DMS 273 treated with DMSO at 0.1 percent for 48 hours (cell line): ENCODE results near the gene SMAD3.
"Not testable (repeated sequence)": the region's sequence is repeated elsewhere in the genome, so short reads cannot be mapped to it uniquely, and the experiment has no call there.

Experiments used
- DNase-seq: peaks from one replicate; lab custom pipeline; 2025; lab: John Stamatoyannopoulos, UW

Gene SMAD3

DNA sequence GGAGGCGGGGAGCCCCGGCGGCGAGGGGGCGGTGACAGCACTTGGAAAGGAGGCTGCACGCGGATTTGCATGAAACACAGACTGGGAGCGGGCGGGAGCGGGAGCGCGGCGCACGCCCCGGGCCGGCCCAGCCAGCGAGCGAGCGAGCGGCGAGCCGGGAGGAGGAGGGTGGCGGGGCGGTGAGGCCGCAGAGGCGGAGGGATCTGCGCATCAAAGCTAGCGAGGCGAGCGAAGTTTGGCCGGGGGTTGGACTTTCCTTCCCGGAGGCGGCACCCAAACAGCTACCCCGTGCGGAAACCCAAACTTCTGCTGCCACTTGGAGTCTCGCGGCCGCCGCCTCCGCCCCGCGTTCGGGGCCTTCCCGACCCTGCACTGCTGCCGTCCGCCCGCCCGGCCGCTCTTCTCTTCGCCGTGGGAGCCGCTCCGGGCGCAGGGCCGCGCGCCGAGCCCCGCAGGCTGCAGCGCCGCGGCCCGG lies at the start of gene SMAD3:
Gene SMAD3, plus strand, starts transcription at position 72 of the 475 bp plus-strand sequence. CDS start 553 bp downstream, outside the sequence.
- DNase-seq = peak; percentile 52

DNA sequence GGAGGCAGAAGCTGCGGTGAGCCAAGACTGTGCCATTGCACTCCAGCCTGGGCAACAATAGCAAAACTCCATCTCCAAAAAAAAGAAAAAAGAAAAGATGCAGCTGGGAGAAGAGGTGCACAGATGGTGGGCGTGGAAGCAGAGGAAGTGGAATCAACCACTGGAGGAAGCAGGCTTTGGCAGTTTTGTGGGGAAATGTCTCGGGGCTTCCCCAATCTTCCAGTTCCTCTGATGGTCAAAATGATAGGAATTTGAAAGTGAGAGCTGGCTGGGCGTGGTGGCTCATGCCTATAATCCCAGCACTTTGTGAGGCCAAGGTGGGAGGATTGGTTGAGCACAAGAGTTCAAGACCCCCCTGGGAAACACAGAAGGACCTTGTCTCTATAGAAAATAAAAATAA lies 48.1 kb upstream of the SMAD3 start:
- DNase-seq = no peak

DNA sequence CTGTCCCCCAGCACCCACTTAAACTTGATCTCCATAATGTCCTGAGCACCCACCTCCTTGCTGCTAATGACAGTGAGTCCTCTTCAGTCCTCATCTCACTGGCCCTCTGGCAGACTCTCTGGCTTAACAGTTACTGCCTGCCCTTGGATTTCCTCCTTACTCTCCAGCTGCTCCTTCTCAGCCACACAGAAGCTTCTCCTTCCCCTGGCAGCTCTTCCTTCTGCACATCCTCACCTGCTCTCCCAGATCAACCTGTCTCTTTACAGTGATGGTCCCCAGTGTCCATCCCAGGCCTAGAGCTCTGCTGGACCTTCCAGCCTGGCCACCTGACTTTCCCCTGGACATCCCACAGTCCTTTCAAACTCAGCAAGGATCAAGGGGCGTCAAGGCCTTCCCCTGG lies 47.4 kb upstream of the SMAD3 start:
- DNase-seq = no peak

DNA sequence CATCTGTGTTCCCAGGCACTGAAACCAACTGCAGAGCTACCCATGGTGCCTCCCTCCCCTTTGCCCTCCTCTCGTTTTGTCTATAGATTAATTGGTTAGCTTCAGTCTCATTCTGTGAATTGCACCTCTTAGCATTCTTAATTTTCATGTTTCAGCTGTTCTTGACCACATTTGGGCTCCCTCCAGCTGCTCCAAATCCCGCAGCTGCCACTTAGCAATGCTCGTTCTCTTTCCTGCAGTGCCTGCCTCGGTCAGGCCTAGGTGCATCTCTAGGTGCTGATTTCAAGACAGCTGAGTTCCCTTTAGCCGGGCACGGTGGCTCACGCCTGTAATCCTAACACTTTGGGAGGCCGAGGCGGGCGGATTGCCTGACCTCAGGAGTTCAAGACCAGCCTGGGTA lies 47.0 kb upstream of the SMAD3 start:
- no peak for DNase-seq

DNA sequence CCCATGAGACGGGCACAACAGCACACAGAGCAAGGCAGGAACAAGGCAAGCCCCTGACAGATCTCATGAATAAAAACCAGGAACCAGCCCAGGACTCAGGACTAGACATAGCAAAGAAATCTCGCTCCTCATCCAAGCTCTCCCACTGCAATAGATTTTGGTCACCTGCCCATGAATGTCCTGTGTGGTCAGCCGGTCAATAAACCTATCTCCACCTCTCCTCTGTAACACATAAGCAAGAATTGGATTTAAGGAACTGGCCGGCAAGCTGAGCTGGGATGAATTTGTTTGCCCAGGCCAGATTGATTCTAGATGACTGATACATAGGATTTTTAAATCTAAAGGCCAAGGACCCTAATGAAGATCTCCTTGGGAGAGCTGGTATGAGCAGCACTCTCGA lies 46.3 kb upstream of the SMAD3 start:
- no peak for DNase-seq

DNA sequence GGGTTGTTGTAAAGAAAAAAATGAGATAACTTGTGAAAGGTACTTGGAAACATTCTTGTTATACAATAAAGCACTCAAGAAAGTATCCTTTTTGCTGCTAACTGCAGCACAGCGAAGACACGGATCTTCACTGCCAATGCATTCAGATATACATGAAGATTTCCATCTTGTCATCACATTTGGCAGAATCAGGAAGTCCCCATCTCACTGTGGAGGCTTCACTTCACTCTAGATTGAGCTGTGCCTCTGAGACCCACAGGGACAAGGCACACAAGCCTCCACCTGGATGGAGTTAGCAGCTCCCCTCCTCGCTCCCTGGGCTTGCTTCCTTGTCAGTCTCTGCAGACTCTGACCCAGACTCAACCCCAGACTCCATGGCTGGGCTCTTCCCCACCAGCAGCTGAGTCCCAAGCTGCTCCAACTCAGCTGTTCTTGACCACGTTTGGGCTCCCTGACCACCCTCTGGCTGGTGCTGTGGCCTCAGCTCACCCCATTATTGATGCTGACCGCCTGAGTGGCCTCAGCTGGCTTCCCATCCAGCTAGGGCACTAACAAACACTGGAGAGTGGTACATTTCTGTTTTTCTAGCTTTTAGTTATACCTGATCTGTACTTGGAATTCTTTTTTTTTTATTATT lies 45.4 kb upstream of the SMAD3 start:
- no peak for DNase-seq

DNA sequence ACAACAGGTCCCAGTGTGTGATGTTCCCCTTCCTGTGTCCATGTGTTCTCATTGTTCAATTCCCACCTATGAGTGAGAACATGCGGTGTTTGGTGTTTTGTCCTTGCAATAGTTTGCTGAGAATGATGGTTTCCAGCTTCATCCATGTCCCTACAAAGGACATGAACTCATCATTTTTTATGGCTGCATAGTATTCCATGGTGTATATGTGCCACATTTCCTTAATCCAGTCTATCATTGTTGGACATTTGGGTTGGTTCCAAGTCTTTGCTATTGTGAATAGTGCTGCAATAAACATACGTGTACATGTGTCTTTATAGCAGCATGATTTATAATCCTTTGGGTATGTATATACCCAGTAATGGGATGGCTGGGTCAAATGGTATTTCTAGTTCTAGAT lies 44.7 kb upstream of the SMAD3 start:
- DNase-seq = not testable (repeated sequence)

DNA sequence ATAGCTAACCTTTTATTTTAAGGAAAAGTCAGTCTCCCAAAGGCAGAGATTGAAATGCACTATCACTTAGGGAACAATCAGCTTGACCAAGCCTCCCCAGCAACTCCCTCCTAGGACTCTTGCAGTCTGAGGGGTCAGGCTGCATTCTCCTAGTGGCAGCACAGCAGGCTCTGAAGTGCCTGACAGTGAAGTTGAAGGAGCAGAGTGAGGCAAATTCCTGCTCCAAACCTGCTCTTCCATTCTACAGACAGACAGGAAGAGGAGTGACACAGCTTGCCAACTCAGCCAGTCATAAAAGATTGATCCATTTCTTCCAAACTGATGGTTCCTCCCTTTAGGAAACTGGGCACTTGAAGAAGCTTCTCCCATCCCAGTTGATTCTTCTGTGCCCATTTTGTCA lies 43.9 kb upstream of the SMAD3 start:
- DNase-seq = no peak

DNA sequence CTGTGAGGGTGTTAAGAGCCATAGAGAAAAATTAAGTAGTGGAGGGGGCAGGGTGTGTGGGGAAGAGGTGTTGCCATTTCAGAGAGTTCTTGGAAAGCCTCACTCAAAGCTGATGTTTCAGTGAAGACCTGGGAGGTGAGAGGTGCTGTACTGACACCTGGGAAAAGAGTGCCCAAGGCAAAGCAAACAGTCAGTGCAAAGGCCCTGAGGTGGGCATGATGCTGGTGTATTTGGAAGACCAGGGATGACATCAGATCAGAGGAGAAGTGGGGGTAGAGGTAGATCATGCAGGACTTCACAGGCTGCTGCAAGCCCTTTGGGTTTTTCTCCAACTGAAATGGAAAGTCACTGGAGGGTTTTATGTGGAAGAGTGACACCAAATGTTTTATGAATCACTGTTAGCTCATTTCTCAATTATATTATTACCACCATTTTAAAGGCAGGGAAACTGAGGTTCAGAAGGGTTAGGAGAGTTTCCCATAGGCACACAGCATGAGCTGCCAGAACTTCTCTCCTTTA lies 42.8 kb upstream of the SMAD3 start:
- no peak for DNase-seq

DNA sequence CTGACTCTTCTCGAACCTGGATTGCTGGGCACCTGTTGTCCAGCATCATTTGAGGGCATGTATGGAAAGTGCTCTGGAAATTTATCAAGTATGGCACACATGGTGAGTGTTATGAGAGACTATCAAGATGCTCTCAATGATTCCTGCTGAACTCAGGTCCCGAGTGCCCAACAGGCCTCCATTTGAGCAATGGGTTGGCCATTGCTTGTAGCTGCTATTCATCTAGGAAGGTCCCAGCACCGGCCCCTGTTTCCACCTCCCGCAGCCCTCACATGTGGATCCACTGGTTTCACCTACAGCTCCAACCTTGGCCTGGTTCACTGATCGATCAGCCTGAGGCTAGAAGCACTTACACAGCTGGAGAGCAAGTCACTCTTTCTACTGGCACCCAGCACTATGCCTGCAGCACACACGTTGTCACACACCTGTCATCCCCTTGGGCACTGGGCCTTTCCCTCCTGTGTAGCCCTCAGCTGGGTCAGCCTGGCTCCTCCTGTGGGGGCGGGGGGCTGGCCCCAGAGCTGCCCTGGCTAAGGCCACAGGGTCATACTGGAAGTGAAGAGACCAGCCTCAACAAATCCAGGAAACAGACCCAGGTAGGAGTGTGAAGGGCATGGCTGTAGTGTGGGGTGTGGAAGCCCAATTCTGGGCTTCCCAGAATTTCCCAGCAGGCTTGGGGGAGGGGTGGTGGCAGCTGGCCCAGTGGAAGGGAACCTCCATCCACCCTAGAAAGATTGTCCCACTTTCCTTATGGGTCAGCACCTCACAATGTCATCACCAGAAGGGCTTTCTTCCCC lies 41.7 kb upstream of the SMAD3 start:
- no peak for DNase-seq

DNA sequence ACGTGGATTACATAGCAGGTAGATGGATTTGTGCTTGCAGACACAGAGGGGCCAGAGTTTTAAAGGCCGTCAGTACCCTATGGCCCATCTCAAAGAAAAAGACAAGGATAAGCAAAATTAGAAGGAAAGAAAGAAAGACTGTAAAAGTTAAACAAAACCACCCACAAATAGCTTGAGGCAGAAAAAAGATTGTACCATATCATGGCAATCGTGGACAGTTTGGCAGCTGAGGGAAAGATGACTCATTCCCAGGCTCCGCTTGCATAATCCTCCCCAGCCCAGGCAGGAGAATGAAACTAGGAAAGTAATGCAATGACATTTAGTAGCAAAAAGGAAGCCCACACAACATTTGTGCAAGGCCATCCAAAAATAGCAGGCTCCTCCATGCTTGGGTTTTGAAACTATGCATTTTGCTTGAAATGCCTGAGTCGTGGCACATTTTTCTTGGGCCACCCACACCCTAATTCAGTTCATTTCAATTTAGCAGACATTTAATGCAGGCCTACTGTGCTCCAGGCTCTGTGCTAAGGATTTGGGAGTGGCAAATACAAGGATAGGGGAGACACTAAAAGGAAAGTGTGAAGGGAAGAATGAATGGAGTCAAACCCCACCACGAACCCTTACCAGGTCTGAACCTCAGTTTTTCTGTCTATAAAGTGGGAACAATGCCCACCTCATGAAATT lies 40.9 kb upstream of the SMAD3 start:
- no peak for DNase-seq

DNA sequence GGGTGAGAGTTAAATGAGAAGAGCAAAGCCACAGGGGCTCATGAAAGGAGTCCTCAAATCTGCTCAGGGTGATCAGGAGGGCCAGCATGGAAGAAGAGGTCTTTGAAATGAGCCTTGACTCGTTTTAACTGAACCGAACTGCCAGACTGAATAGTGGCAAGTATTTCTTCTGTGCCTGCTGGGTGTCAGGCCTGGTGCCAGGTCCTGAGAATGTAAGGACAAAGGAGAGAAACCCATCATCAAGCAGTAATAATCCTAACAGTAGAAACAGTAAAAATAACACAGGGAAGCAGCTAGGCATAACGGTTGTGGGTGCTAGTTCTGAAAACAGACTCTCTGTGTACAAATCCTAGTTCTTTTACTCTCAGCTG lies 40.4 kb upstream of the SMAD3 start:
- DNase-seq = no peak

DNA sequence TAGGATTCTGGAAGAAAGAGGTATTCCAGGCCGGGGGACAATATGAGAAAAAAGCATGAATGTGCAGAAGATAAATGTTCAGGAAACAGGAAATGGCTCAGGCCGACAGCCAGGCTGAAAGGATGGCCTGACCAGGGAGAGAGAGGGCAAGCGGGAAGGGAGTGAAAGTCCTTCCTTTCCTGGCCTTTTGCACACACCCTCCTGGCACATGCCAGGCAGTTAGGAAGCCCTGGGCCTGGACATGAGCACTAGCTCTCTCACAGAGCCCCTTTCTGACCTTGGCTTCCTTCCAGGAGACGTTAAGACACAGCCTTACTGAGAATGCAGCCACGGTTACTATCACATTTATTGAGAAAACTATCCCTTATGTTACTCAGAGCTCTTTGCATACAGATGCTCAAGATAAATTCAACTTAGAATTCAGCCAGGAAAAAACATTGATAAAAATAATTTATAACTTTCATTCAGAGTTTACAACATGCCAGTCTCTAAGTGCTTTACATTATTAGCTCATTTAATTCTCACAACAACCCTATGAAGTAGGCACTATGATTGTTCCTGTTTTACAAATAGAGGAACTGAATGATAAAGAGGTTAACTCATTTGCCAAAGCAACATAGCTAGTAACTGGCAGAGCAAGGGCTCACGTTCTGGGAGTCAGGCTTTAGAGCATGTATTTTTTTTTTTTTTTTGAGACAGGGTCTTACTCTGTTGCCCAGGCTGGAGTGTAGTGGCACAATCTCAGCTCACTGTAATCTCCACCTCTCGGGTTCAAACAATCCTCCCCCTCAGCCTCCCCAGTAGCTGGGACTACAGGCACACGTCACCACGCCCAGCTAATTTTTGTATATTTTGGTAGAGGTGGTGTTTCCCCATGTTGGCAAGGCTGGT lies 39.4 kb upstream of the SMAD3 start:
- no peak for DNase-seq

DNA sequence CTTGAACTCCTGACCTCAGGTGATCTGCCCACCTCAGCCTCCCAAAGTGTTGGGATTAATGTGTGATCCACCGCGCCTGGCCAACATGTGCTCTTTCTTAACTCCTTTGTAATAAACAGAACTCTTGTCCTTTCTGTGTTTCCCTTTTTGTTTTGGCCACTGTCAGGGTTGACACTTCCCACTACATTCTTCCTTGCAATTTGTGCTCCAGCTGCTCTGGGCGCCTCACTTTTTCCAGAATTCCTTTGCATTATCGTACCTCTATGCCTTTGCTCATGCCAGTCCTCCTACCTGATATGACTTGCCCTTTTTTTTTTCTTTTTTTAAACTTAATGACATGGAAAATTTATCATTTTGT lies 38.8 kb upstream of the SMAD3 start:
- no peak for DNase-seq

DNA sequence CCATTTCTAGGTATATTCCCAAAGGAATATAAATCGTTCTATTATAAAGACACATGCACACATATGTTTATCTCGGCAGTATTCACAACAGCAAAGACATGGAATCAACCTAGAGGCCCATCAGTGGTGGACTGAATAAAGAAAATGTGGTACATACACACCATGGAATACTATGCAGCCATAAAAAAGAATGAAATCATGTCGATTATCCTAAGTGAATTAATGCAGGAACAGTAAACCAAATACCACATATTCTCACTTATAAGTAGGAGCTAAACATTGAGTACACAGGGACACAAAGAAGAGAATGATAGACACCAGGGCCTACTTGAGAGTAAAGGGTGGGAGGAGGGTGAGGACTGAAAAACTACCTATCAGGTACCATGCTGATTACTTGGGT lies 37.0 kb upstream of the SMAD3 start:
- not testable (repeated sequence) for DNase-seq

DNA sequence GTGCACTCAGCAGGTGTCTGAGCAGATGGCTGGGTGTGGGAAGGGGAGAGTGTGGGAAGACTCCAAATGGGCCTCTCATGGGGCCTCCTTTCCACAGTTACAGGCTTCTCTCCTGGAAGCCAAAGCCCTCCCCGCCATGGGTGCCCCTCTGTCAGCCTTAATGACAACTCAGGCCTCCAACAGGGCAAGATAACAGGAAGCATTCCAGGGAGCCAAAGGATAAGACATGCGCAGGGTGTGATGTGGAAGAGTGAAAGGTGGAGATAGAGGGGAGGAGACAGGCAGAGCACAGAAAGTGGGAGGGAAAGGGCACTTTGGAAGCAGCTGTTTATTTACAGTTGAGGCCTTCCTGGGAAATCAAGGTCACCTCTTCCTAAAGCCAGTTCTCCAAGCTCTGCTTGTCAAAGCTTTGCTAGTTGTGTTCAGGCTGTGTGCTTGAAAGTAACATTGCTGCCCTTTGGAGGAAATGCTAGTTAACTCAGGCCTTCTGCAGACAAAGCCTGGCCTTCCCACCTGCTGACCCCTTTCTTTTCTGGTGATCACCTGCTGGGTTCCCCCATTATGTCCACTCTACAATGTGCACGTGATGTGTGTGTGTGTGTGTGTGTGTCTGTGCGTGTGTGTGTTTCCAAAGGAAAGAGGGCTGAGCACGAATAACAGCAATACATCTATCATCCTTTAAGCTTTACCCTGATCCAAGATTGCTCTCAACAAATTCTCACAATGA lies 35.2 kb upstream of the SMAD3 start:
- DNase-seq = no peak

DNA sequence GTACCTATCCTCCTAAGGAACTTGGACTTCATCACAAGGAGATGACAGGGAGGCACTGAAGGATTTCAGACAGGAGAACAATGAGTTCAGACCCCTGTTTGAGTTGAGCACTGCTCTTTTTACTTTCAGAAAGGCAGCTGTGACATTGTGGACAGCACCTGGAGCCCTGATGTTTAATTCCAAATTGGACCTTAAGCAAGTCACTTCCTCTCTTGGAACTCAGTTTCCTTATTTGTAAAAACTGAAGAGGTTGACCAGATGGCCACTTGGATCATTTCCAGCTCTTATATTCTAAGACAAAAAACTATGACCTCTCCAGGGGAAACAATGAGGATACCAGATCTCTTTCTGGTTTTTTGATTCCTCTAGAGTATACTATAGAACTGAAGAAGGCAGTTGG lies 34.1 kb upstream of the SMAD3 start:
- DNase-seq = no peak

DNA sequence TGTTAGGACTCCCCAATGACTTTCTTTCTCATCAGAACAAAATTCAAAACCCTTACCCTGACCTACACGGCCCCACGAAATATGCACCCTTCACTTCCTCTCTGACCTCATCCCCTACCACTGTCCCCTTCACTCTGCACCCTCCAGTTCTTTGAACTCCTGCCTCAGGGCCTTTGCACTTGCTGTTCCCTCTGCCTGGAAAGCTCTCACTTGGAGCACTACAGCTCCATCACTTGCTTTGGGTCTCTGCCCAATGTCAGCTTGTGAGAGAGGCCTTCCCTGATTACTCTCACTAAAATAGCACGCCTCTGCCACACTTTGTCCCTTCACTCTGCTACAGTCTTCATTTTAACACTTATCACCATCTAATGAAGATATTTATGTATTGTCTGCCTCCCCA lies 32.8 kb upstream of the SMAD3 start:
- no peak for DNase-seq

DNA sequence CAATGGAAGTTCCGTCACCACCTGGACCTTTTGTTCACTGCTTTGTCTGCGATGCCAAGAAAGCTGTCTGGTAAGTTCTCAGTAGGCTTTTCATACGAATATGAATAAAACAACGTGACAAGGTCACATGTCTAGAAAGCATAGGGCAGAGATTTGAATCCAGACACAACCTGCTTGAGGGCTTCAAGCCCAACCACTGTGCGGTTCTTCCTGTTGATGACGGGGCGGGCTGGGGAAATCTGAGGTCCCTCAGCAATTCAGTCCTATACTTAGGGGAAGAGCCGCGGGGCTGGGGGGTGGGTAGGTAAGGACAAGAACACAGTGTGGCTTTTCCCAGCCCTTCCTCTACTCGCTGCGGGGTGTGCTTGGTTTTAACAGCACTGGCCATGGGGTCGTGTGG lies 32.4 kb upstream of the SMAD3 start:
- DNase-seq = no peak

DNA sequence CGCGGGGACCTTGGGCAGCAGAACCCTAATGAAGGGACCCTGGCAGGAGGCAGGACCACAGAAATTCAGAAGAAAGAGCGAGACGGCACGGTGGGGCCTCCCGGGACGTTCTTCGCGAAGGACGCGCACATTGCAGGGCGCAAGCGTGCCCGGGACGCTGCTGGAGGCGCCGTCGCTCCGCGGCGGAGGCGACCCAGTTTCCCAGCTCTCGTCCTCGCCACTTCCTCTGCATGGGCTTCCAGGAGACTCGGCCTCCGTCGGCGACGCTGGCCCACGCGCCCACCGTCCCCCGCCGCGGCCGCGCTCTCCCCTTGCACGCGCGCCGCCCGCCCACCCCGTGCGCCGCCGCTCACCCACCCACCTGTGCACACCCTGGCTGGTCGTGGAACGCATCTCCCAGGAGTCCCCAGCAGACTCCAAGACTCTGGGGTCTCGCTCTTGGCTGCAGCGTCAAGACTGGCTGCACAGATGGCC lies 31.8 kb upstream of the SMAD3 start:
- DNase-seq = no peak

DNA sequence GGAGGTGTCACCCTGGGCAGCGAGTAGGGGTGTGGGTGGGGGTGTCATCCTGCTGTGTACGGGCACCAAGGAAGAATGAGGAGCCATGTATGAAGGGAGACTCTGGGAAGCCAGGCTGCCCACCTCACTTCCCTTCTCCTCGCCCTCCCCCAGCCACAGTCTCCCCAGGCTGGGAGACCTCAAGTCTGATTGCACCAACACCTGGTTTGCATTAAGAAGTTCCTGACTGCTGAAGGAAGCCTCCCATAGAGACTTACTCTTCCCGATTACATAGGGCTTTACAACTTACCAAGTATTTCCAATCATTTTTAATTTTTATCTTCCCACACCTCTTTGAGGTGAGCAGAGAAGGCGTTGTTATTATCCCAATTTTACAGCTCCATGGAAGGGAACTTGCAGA lies 29.5 kb upstream of the SMAD3 start:
- DNase-seq = no peak
